Panc1 (cell line): Measurements from ENCODE around the gene IFIT1. TPM values are rescaled to one million over a fixed set of nuclear protein-coding genes. Genes with fewer than 3 reads are reported as not detected.

ENCODE experiments used
- ATAC-seq: fragments of 200-7000 bp; cut with Tn5 transposase; 2 replicates; pipeline ENCODE4 v1.9.1; 2020; ENCODE audit warnings: mild to moderate bottlenecking, moderate library complexity
- BruUV-seq: library from RNA; stranded (reverse); fragments of 400-500 nt; replicated peaks from 2 replicates; lab custom pipeline; 2021; lab: Mats Ljungman, UMichigan
- CTCF ChIA-PET: fragments of 300-600 bp; sonication (Branson Sonifier 250); formaldehyde crosslinking; loops from one replicate; lab custom pipeline; 2022; ENCODE audit warnings: antibody characterized with exemption; lab: Charles Lee
- POLR2A ChIA-PET: fragments of 300-600 bp; sonication (Branson Sonifier 250); formaldehyde crosslinking; loops from one replicate; lab custom pipeline; 2022; ENCODE audit warnings: antibody characterized with exemption; lab: Charles Lee
- DNase-seq: peaks from one replicate; pipeline ENCODE4 v3.0.0-alpha.2; 2010; ENCODE audit warnings: low read depth, low spot score
- H3K27ac ChIP-seq: 2 replicates; pipeline ENCODE4 v1.5.1; 2011; ENCODE audit warnings: mild to moderate bottlenecking, low read length, inconsistent platforms
- H3K27me3 ChIP-seq: fragments of 200-500 bp; sonication (Bioruptor generic); 2 replicates; pipeline ENCODE4 v1.6.0; 2014; ENCODE audit warnings: low read length, inconsistent platforms; ENCODE audit not compliant: control insufficient read depth, insufficient read depth
- H3K36me3 ChIP-seq: fragments of 200-500 bp; sonication (Bioruptor generic); 2 replicates; pipeline ENCODE4 v1.5.1; 2014; ENCODE audit warnings: inconsistent platforms, mild to moderate bottlenecking, low read length, moderate library complexity; ENCODE audit not compliant: control insufficient read depth, insufficient read depth
- H3K4me1 ChIP-seq: 2 replicates; pipeline ENCODE4 v1.5.1; 2011; ENCODE audit warnings: inconsistent platforms, mild to moderate bottlenecking, low read length, moderate library complexity; ENCODE audit not compliant: control insufficient read depth, insufficient read depth
- H3K4me3 ChIP-seq, 2 experiments: 2 replicates each; pipeline ENCODE4 v1.5.1; 2011 to 2012; ENCODE audit warnings: low read depth in 2 of 2, low read length in 2 of 2, mild to moderate bottlenecking in 2 of 2, inconsistent platforms in 1 of 2, moderate library complexity in 1 of 2
- H3K9me3 ChIP-seq: fragments of 200-500 bp; sonication (Bioruptor generic); 2 replicates; pipeline ENCODE4 v1.5.1; 2014; ENCODE audit warnings: low read depth, mild to moderate bottlenecking, inconsistent platforms, low read length, moderate library complexity; ENCODE audit not compliant: control insufficient read depth, insufficient read depth
- CTCF ChIP-seq: fragments of 450-650 bp; IDR thresholded peaks from 2 replicates; pipeline ENCODE4 v1.5.1; 2017; ENCODE audit warnings: mild to moderate bottlenecking
- POLR2AphosphoS5 ChIP-seq: IDR thresholded peaks from 2 replicates; pipeline ENCODE4 v1.6.1; 2012; ENCODE audit warnings: mild to moderate bottlenecking, low read depth, low read length, moderate library complexity
- REST ChIP-seq, 2 experiments: IDR thresholded peaks; 2 replicates each; pipeline ENCODE4 v1.6.1; 2011 to 2012; ENCODE audit warnings: low read depth in 2 of 2, control low read depth in 1 of 2, low read length in 1 of 2, mild to moderate bottlenecking in 1 of 2, moderate library complexity in 1 of 2; ENCODE audit not compliant: insufficient read depth in 1 of 2
- SIN3A ChIP-seq: IDR thresholded peaks from 2 replicates; pipeline ENCODE4 v1.6.1; 2012; ENCODE audit warnings: low read depth, mild to moderate bottlenecking, low read length, moderate library complexity, borderline replicate concordance; ENCODE audit not compliant: insufficient read depth
- TCF7L2 ChIP-seq: IDR thresholded peaks from 2 replicates; pipeline ENCODE4 v1.6.1; 2011; ENCODE audit warnings: mild to moderate bottlenecking, low read depth, low read length, inconsistent platforms
- in situ Hi-C: cut with HindIII; loops from 2 replicates; pipeline ENCODE4 v1.10.0; 2016; ENCODE audit warnings: low sequenced_read_pairs, low pct_unique_long_range_greater_than_20kb
- intact Hi-C: fragments of 100-400 bp; cut with micrococcal nuclease; formaldehyde crosslinking; loops from one replicate; pipeline ENCODE4 v1.10.0; 2022; ENCODE audit not compliant: unreplicated experiment
- total RNA-seq: library from RNA; stranded (reverse); gene quantifications from one replicate; pipeline ENCODE4 v1.2.1, GENCODE V29; 2021; ENCODE audit not compliant: unreplicated experiment

The IFIT1 gene
- total RNA-seq, 1 experiment from 2014 or later, result 43.8 TPM

GRCh38 chr10:89403043-89403442 lies 10.6 kb downstream of the IFIT1 start:
- Histone ChIP-seq H3K36me3 (no peaks in the 10 kb centered on the region), H3K4me3 (no peak overlapping the region), H3K9me3 (no peaks in the 10 kb centered on the region), H3K27me3 (no peaks in the 10 kb centered on the region), H3K4me1 (no peaks in the 10 kb centered on the region), H3K27ac (no peak overlapping the region)
- POLR2A ChIA-PET, result no interaction called here
- no peak for ATAC-seq
- intact Hi-C loops (no loop called here), in situ Hi-C loops (no loop called here)
- CTCF ChIA-PET, result no interaction called here
- BruUV-seq, result no TSS peak
- no peak for DNase-seq
- no peak for TF ChIP-seq POLR2AphosphoS5
- no peak for TF ChIP-seq SIN3A
- TF ChIP-seq REST (IDR thresholded peaks at IDR 0.05; ENCODE audit: insufficient read depth in 1 of 2, low read depth in 2 of 2, low read length in 1 of 2), result no peak
- no peak for TF ChIP-seq CTCF
- no peak for TF ChIP-seq TCF7L2

GRCh38 chr10:89404104-89405047 lies 12.0 kb downstream of the IFIT1 start:
- ATAC-seq, result peak; percentile 66
- in situ Hi-C loops, result no loop called here
- no TSS peak for BruUV-seq

More at GRCh38 chr10:89404104-89405047, 12.0 kb downstream of the IFIT1 start:
- Histone ChIP-seq H3K4me1 (no peaks in the 10 kb centered on the region), H3K27ac (no peak overlapping the region), H3K27me3 (no peaks in the 10 kb centered on the region), H3K36me3 (no peaks in the 10 kb centered on the region), H3K9me3 (no peaks in the 10 kb centered on the region), H3K4me3 (no peak overlapping the region)
- ChIA-PET CTCF (no interaction called here), POLR2A (interaction anchor here (0.6 to 0.7 kb wide), 2 partner anchors 11 to 18 kb away, joined by 3 to 6 read pairs; no protein-coding TSS in a partner anchor)
- intact Hi-C loops, result no loop called here
- DNase-seq, result no peak
- TF ChIP-seq REST (IDR thresholded peaks at IDR 0.05; ENCODE audit: insufficient read depth in 1 of 2, low read depth in 2 of 2, low read length in 1 of 2), result no peak
- TF ChIP-seq POLR2AphosphoS5, result no peak
- no peak for TF ChIP-seq SIN3A
- no peak for TF ChIP-seq CTCF
- TF ChIP-seq TCF7L2, result no peak
